Measurements from ENCODE around the gene BLTP3B.

Gene BLTP3B

GRCh38 chr12:100146252-100146651, 3.6 kb upstream of the BLTP3B start:
- H3K27ac ChIP-seq, result no peak overlapping the region
- no peaks in the 10 kb centered on the region for H3K9me3 ChIP-seq (ENCODE audit: severe bottlenecking)
- H3K4me3 ChIP-seq (ENCODE audit: low read depth, low read length), result no peak overlapping the region
- no peak for TF ChIP-seq CTCF (IDR thresholded peaks at IDR 0.05; ENCODE audit: low read depth, low read length)
- no peak for DNase-seq
- peaks cover 4% of the 10 kb centered on the region for H3K36me3 ChIP-seq
- no peaks in the 10 kb centered on the region for H3K27me3 ChIP-seq (ENCODE audit: insufficient read depth, low read depth, severe bottlenecking)

DNA sequence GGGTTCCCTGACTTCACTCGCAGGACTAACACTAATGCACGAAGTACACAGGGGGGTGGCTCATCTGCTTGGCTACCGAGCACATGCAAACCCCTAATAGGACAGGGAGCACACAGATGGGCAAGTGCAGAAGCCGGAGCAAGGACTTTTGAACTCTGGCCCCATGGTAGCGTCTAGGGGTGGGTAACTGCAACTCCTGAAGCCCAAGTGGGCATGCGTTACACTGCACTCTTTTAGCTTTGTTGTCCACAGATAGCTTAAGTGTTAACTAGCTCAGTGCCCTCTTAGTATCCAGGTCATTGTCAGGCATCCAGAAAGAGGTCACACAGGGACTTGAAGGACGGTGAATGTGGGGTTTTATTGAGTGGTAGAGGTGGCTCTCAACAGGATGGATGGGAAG, 3.0 kb upstream of the BLTP3B start:
- Histone ChIP-seq H3K36me3 (peaks cover 4% of the 10 kb centered on the region), H3K9me3 (ENCODE audit: severe bottlenecking) (no peaks in the 10 kb centered on the region), H3K4me3 (ENCODE audit: low read depth, low read length) (no peak overlapping the region), H3K27ac (no peak overlapping the region), H3K27me3 (ENCODE audit: insufficient read depth, low read depth, severe bottlenecking) (no peaks in the 10 kb centered on the region)
- DNase-seq, result no peak
- no peak for TF ChIP-seq CTCF (IDR thresholded peaks at IDR 0.05; ENCODE audit: low read depth, low read length)

DNA sequence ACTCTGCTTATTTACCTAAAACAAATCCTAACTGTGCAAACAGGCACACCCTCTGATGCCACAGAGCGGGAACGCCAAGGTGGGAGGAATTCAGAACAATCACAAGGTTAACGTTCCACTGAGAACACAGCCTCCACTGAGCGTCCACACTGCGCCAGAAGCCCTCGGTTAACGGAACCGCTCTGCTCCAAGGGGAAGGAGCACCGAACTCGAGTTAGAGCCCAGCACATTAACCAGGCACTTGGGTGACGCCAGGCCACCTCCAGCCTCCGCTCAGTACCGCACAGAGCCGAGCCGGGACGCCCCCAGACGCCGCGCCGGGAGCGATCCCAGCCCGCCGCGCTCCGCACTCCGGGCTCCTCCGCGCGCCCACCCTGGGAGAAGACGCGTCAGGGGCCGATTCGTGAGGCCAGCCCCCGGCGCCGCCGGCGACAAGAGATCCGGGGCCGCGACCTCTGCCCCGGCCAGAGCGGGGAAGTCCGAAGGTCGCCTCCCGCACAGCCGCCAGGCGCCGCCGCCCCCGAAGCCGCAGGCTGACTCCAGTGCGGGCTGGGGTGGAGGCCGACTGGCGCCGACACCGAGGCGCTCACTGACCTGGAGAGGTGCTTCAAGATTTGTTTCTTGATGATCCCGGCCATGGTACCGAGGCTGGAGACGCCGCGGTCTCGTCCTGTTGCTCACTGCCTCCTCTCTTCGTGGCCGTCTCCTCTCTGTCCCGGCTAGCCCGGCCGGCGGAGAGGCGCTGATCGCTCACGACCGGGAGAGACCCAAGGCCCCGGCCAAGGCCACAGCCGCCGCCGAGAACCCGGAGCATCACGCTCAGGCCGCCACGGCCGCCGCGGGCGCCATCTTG, 450 bp downstream of the BLTP3B start:
- H3K9me3 ChIP-seq (ENCODE audit: severe bottlenecking), result no peaks in the 10 kb centered on the region
- H3K27me3 ChIP-seq (ENCODE audit: insufficient read depth, low read depth, severe bottlenecking), result no peaks in the 10 kb centered on the region
- DNase-seq, result peak; percentile 39
- peak overlapping the region; percentile 99 for H3K27ac ChIP-seq
- TF ChIP-seq CTCF (IDR thresholded peaks at IDR 0.05; ENCODE audit: low read depth, low read length), result no peak
- peak overlapping the region; percentile 87 for H3K4me3 ChIP-seq (ENCODE audit: low read depth, low read length)
- peaks cover 4% of the 10 kb centered on the region for H3K36me3 ChIP-seq

DNA sequence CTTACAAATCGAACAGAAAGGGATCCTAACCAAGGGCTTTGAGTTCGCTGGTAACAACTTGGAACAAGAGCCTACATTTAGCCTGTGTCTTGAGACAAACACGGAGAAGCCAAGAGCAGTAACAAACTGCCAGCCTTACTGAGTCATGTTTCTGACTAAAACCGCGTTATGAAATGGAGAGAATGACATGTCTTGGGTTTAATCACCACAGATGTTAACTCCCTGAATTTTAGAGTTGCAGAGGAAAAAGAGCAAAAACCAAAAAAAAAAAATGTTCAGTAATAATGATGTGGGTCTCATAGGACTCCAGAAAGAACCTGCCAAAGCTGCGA, 1.0 kb downstream of the BLTP3B start:
- Histone ChIP-seq H3K27me3 (ENCODE audit: insufficient read depth, low read depth, severe bottlenecking) (no peaks in the 10 kb centered on the region), H3K27ac (peak overlapping the region; percentile 99), H3K36me3 (peaks cover 4% of the 10 kb centered on the region), H3K4me3 (ENCODE audit: low read depth, low read length) (peak overlapping the region; percentile 87), H3K9me3 (ENCODE audit: severe bottlenecking) (no peaks in the 10 kb centered on the region)
- no peak for DNase-seq
- TF ChIP-seq CTCF (IDR thresholded peaks at IDR 0.05; ENCODE audit: low read depth, low read length), result no peak

DNA sequence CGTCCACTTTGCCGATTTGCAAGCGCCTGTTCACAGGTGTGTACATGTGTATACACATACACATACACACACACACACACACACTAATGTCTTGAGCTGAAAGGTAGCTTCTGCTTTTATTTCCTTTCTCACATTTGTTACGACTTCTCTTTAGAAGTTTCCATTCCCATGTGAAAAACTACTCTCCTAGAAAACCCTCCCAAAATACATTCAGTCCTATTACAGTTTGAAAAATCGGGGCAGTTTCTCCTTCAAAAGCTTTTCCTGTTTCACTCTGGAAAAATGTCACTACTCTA, 3.9 kb downstream of the BLTP3B start:
- no peak for DNase-seq
- Histone ChIP-seq H3K9me3 (ENCODE audit: severe bottlenecking) (no peaks in the 10 kb centered on the region), H3K36me3 (peaks cover 4% of the 10 kb centered on the region), H3K27me3 (ENCODE audit: insufficient read depth, low read depth, severe bottlenecking) (no peaks in the 10 kb centered on the region), H3K27ac (no peak overlapping the region), H3K4me3 (ENCODE audit: low read depth, low read length) (no peak overlapping the region)
- no peak for TF ChIP-seq CTCF (IDR thresholded peaks at IDR 0.05; ENCODE audit: low read depth, low read length)
